ENCODE measurements around the gene TRMT5.
A peak's percentile ranks its signal among the peaks of the same experiment; 100 is the strongest.

Gene TRMT5

GRCh38 chr14:60964904-60965303 is 16.0 kb downstream of the TRMT5 start:
- ATAC-seq = no peak

DNA sequence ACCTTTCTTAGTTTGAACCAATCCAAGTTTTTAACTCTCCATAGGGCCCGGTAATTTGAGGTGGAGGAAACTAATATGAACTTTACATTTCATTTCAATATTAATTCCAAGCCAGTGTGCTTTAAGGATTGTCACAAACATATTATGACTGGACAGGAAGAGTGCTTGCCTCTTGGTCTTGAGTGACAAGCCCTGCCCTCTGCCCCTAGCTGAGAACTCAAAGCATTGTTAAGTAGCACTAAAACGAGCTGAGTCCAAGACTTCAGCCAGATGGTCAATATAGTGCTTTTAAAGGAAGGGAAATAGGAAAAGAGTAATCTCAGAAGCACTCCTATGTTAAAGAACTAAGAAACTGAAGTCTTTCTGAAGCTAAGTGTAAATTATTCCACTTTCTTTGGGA is 17.1 kb downstream of the TRMT5 start:
- ATAC-seq = no peak

GRCh38 chr14:60958146-60958545 is 22.7 kb downstream of the TRMT5 start:
- ATAC-seq = no peak

DNA sequence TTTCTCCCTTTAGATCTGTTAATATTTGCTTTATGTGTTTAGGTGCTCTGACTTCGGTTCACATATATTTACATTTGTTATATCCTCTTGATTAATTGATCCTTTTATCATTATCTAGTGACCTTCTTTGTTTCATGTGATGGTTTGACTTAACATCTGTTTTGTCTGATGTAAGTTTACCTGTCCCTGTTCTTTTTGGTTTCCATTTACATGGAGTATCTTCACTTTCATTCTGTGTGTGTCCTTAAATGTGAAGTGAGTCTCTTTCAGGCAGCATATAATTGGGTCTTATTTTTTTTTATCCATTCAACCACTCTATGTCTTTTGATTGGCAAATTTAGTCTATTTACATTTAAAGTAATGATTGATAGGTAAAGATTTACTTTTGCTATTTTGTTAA is 24.2 kb downstream of the TRMT5 start:
- ATAC-seq = no peak

- ATAC-seq = no peak
Measured at GRCh38 chr14:60956202-60956601, 24.7 kb downstream of the TRMT5 start.

- no peak for ATAC-seq
Measured at GRCh38 chr14:60951776-60952435, 29.0 kb downstream of the TRMT5 start.

DNA sequence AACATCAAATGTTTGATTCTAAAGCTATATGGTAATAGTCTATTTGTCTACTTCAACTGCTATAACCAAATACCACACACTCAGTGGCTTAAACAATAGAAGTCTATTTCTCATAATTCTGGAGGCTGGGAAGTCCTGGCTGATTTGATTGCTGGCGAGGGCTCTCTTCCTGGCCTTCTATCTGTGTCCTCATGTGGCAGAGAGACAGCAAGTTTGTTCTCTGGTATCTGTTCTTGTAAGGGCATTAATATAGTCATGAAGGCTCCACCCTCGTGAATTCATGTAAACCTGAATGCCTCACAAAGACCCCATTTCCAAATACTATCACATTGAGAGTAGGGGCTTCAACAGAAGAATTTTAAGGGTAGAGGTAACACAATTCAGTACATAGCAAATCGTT is 34.1 kb downstream of the TRMT5 start:
- no peak for ATAC-seq

DNA sequence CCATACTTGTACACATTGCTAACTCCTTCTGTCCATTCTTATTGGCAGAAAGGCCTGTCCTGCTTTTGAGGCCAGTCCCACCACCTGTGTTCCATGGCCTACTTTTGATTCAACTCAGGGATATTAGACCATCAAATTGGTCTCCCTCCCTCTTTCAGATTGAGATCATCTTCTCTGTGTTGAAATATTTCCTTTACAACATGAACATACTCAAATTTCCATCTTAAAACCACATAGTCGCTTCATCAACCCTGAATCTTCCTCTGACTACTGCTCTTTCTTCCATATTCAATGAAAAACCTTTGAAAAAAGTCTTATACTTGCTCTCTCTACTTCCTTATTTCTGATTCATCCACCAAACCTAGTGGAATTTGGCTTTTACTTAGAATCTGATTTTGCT is 34.9 kb downstream of the TRMT5 start:
- peak; percentile 17 to 43 for ATAC-seq

- no peak for ATAC-seq
Measured at GRCh38 chr14:60944204-60944603, 36.7 kb downstream of the TRMT5 start.

GRCh38 chr14:60943637-60944032 is 37.2 kb downstream of the TRMT5 start:
- ATAC-seq = no peak

- no peak for ATAC-seq
Measured at GRCh38 chr14:60935319-60935718, 45.6 kb downstream of the TRMT5 start.

- no peak for ATAC-seq
Measured at GRCh38 chr14:60933920-60934655, 46.8 kb downstream of the TRMT5 start.

DNA sequence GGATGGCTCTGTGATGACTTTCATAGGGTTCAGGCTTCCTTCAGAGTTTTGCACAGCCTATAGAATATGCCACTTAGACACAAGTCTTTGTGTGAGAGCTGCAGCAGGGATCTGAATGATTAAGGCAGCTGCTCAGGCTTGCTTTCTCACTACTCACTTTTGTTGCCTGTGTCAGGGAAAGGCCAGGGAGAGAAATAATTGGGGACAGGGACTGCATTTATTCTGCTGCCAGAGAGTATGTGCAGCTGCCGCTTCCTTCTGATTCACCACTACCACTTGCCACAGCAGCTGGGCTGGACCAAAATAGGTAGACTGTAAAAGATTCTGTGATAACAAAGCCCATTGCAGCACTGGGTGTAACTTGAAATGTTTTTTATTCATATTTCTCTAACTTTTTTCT is 49.7 kb downstream of the TRMT5 start:
- ATAC-seq = no peak

DNA sequence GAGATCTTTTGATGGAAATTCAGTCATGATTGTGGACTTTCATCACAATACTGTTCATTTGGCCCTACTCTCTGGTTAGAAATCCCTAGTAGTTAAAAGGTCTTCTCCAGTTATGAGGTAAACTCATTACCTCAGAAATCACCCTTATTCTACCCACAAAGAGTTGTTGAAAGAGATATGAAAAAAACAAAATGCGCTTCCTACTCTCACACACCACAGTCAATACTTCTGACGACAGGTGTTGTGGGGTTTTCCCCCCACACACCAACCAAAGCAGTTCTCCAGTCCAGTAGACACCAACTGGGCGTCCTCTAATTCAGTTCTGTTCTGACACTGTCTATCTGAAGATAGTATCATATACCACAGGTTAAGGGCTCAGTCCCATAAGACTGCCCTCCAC is 54.9 kb downstream of the TRMT5 start:
- ATAC-seq = no peak

GRCh38 chr14:60925286-60925685 is 55.6 kb downstream of the TRMT5 start:
- no peak for ATAC-seq

- ATAC-seq = peak; percentile 27 to 35
Measured at GRCh38 chr14:60922050-60922449, 58.8 kb downstream of the TRMT5 start.
